ENCODE data around the gene SIL1. TPM values are rescaled to one million over a fixed set of nuclear protein-coding genes. Genes with fewer than 3 reads are reported as not detected.

Gene SIL1
- polyA plus RNA-seq, 3 donors = 25.4 to 35.1 (median 27.9) TPM

DNA sequence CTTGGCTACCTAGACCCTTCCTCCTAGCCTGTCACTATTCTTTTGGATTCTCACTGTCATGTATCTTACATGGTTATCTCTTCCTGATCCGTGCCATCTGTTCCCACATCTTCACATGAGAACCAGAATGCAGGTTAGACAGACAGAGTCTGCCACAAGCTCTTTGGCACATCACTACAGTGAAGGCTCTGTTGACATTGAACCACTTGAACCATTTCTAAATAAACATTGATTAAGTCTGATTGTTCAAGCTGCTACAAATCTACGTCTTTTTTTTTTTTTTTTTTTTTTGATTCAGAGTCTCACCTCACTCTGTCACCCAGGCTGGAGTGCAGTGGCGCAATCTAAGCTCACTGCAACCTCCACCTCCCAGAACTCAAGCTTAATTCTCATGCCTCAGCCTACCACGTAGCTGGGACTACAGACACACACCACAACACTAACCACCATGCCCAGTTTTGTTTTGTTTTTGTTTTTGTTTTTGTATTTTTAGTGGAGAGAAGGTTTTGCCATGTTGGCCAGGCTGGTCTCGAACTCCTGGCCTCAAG, 237.9 kb downstream of the SIL1 start:
- H3K27ac ChIP-seq (ENCODE audit: low read depth in 1 of 2, low read length in 2 of 2) = no peak overlapping the region

DNA sequence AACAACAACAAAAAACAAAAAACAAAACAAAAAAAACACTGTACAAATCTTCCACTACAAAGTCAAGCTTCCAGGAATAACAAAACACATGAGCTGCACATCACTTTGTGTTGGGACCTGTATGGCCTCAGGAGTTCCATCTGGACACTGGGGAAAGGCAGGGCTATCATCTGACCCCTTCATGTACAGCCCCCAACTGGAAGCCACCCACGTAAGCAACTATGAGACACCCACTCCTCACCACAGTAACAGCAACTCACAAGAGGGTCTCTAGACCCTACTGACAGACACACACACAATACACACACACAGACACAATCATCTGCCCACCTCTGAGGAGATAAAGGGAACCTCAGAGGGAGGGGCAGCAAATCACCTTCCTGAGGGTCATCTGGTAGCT, 241.4 kb downstream of the SIL1 start:
- WGBS (ENCODE audit: insufficient coverage) = 100% methylated on average over 1 of the region's 1 CpG

More for the DNA sequence above, 237.9 kb downstream of the SIL1 start:
- Histone ChIP-seq H2AFZ (ENCODE audit: insufficient read depth, low read depth, low read length, poor library complexity, severe bottlenecking) (no peak overlapping the region), H3K79me2 (ENCODE audit: insufficient read depth, low read length) (no peaks in the 10 kb centered on the region), H3K9me3 (replicated peaks in 1 of 2; ENCODE audit: control insufficient read depth in 1 of 2, insufficient read depth in 1 of 2, low read length in 2 of 2) (no peaks in the 10 kb centered on the region), H3K9ac (ENCODE audit: insufficient read depth, low read length, poor library complexity, severe bottlenecking) (no peak overlapping the region), H3K27me3 (ENCODE audit: control insufficient read depth in 2 of 2, insufficient read depth in 2 of 2, low read length in 2 of 2) (no peaks in the 10 kb centered on the region), H3K4me2 (replicated peaks; ENCODE audit: extremely low read depth, low read length, poor library complexity, severe bottlenecking) (no peak overlapping the region), H3K36me3 (replicated peaks in 1 of 2; ENCODE audit: control insufficient read depth in 1 of 2, insufficient read depth in 2 of 2, low read length in 2 of 2) (peaks cover 4 to 8% of the 10 kb centered on the region in 2 donors), H3K4me1 (ENCODE audit: control insufficient read depth in 1 of 2, insufficient read depth in 2 of 2, low read length in 2 of 2) (peaks cover 6% of the 10 kb centered on the region in 2 donors), H3K4me3 (replicated peaks in 1 of 3; ENCODE audit: low read depth in 2 of 3, low read length in 3 of 3) (no peak overlapping the region), H4K20me1 (ENCODE audit: insufficient read depth, low read length) (no peaks in the 10 kb centered on the region)
- TF ChIP-seq, protein P1, sequence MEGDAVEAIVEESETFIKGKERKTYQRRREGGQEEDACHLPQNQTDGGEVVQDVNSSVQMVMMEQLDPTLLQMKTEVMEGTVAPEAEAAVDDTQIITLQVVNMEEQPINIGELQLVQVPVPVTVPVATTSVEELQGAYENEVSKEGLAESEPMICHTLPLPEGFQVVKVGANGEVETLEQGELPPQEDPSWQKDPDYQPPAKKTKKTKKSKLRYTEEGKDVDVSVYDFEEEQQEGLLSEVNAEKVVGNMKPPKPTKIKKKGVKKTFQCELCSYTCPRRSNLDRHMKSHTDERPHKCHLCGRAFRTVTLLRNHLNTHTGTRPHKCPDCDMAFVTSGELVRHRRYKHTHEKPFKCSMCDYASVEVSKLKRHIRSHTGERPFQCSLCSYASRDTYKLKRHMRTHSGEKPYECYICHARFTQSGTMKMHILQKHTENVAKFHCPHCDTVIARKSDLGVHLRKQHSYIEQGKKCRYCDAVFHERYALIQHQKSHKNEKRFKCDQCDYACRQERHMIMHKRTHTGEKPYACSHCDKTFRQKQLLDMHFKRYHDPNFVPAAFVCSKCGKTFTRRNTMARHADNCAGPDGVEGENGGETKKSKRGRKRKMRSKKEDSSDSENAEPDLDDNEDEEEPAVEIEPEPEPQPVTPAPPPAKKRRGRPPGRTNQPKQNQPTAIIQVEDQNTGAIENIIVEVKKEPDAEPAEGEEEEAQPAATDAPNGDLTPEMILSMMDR (IDR thresholded peaks at IDR 0.05) = no peak
- Mint-ChIP-seq H3K4me1 (peaks cover 7% of the 10 kb centered on the region), H3K9me3 (no peaks in the 10 kb centered on the region), H3K27ac (no peak overlapping the region), H3K4me3 (no peak overlapping the region), H3K27me3 (ENCODE audit: low read depth in 3 of 3) (peaks cover 0 to 3% (median 0%) of the 10 kb centered on the region in 3 donors), H3K36me3 (peaks cover 4 to 21% of the 10 kb centered on the region in 2 donors)
- intact Hi-C loops (cut with micrococcal nuclease) = no loop called here
- no peak for DNase-seq
- WGBS (ENCODE audit: insufficient coverage) = 93% methylated on average over 2 of the region's 5 CpGs

More for the DNA sequence above, 241.4 kb downstream of the SIL1 start:
- H3K36me3 ChIP-seq (replicated peaks in 1 of 2; ENCODE audit: control insufficient read depth in 1 of 2, insufficient read depth in 2 of 2, low read length in 2 of 2) = peaks cover 4 to 8% of the 10 kb centered on the region in 2 donors
- no peak overlapping the region for H2AFZ ChIP-seq (ENCODE audit: insufficient read depth, low read depth, low read length, poor library complexity, severe bottlenecking)
- H3K27me3 Mint-ChIP-seq (ENCODE audit: low read depth in 3 of 3) = peaks cover 0 to 3% (median 0%) of the 10 kb centered on the region in 3 donors
- H3K4me3 Mint-ChIP-seq = no peak overlapping the region
- TF ChIP-seq, protein P1 (IDR thresholded peaks at IDR 0.05) = no peak
- H3K27ac Mint-ChIP-seq = no peak overlapping the region
- no peaks in the 10 kb centered on the region for H3K9me3 ChIP-seq (replicated peaks in 1 of 2; ENCODE audit: control insufficient read depth in 1 of 2, insufficient read depth in 1 of 2, low read length in 2 of 2)
- H3K4me2 ChIP-seq (replicated peaks; ENCODE audit: extremely low read depth, low read length, poor library complexity, severe bottlenecking) = no peak overlapping the region
- H3K9ac ChIP-seq (ENCODE audit: insufficient read depth, low read length, poor library complexity, severe bottlenecking) = no peak overlapping the region
- no peaks in the 10 kb centered on the region for H3K79me2 ChIP-seq (ENCODE audit: insufficient read depth, low read length)
- H3K36me3 Mint-ChIP-seq = peaks cover 4 to 16% of the 10 kb centered on the region in 2 donors
- no peaks in the 10 kb centered on the region for H3K27me3 ChIP-seq (ENCODE audit: control insufficient read depth in 2 of 2, insufficient read depth in 2 of 2, low read length in 2 of 2)
- intact Hi-C loops (cut with micrococcal nuclease) = no loop called here
- no peaks in the 10 kb centered on the region for H3K9me3 Mint-ChIP-seq
- peaks cover 9% of the 10 kb centered on the region for H4K20me1 ChIP-seq (ENCODE audit: insufficient read depth, low read length)
- H3K4me3 ChIP-seq (replicated peaks in 1 of 3; ENCODE audit: low read depth in 2 of 3, low read length in 3 of 3) = no peak overlapping the region
- peaks cover 21 to 25% of the 10 kb centered on the region in 2 donors for H3K4me1 ChIP-seq (ENCODE audit: control insufficient read depth in 1 of 2, insufficient read depth in 2 of 2, low read length in 2 of 2)
- H3K27ac ChIP-seq (ENCODE audit: low read depth in 1 of 2, low read length in 2 of 2) = no peak overlapping the region
- no peak for DNase-seq
- peaks cover 33% of the 10 kb centered on the region for H3K4me1 Mint-ChIP-seq

Measured in CD14-positive monocyte (primary cell).